Measurements from ENCODE around the gene RAP2B. TPM values are rescaled to one million over a fixed set of nuclear protein-coding genes. Genes with fewer than 3 reads are reported as not detected.
A peak's percentile ranks its signal among the peaks of the same experiment; 100 is the strongest.

Gene RAP2B
- polyA plus RNA-seq, 1 donor from 2014 or later = 9.8 TPM

DNA sequence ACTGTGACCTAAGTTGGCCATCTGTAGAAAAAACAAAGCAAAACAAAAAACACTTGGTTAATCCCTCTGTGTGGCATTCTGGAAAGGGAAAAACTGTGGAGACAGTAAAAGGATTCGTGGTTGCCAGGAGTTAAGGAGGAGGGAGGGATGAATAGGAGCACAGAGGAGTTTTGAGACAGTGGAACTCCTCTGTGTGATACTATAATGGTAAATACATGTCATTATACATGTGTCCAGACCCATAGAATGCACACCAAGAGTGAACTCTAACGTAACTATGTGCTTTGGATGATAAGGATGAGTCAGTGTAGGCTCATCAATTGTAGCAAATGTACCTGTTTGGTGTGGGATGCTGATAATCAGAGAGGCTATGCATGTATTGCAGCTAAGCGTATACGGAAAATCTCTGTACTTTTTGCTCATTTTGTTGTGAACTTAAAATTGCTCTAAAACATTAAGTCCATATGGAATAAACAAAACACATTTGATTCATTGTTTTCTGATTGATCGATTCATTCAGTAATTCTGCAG lies 33.4 kb downstream of the RAP2B start:
- Mint-ChIP-seq H3K27me3 (no peaks in the 10 kb centered on the region), H3K9me3 (no peaks in the 10 kb centered on the region), H3K4me3 (no peak overlapping the region), H3K4me1 (peaks cover 0 to 1% (median 0%) of the 10 kb centered on the region in 3 donors), H3K36me3 (no peaks in the 10 kb centered on the region), H3K27ac (no peak overlapping the region)

DNA sequence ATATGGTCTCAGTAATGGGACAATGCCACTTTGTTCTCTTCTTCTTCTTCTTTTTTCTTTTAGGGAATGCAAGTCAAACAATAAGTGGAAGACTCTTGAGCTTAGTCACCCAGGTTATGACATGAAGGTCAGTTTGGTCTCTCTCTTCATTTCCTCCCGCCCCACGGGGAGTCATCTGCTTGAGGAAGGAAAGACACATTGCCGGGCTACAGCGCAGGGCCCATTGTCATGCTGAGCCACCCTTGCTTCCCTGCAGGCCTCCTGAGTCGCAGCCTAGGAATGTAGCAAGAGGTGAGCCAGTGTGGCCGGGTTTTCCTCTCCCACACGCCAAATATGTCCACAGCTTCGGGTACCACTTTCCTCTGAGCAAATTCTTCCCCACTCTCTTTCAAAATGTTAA lies 47.6 kb downstream of the RAP2B start:
- Mint-ChIP-seq H3K9me3 (no peaks in the 10 kb centered on the region), H3K4me3 (no peak overlapping the region), H3K27me3 (no peaks in the 10 kb centered on the region), H3K4me1 (peaks cover 4 to 13% (median 9%) of the 10 kb centered on the region in 3 donors), H3K36me3 (peaks cover 1% of the 10 kb centered on the region), H3K27ac (no peak overlapping the region)

GRCh38 chr3:153210146-153210545 lies 48.1 kb downstream of the RAP2B start:
- H3K27me3 Mint-ChIP-seq = no peaks in the 10 kb centered on the region
- peaks cover 1% of the 10 kb centered on the region for H3K36me3 Mint-ChIP-seq
- H3K9me3 Mint-ChIP-seq = no peaks in the 10 kb centered on the region
- H3K27ac Mint-ChIP-seq = peak overlapping the region in 1 of 3 donors; percentile 94
- peaks cover 4 to 13% (median 9%) of the 10 kb centered on the region in 3 donors for H3K4me1 Mint-ChIP-seq
- H3K4me3 Mint-ChIP-seq = no peak overlapping the region

DNA sequence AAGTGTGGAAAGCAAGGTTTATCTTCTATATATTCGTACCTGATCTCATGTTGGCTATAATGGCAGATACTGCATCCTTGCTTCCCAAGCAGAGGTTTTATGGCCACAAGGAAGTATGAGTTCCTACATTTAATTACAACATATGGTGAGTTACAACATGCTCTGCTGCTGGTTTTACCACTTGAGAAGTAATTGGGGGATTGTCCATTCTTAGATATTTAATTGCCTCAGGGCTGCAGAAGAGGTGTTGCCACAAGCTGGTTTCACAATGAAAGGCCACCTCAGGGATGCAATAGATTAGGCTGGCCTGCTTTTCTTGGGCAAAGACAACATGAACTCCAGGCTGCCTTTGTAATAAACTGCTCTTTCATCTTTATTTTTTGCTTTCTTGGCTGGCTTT lies 48.6 kb downstream of the RAP2B start:
- H3K27ac Mint-ChIP-seq = peak overlapping the region in 1 of 3 donors; percentile 94
- H3K36me3 Mint-ChIP-seq = peaks cover 1% of the 10 kb centered on the region
- no peak overlapping the region for H3K4me3 Mint-ChIP-seq
- H3K27me3 Mint-ChIP-seq = no peaks in the 10 kb centered on the region
- H3K9me3 Mint-ChIP-seq = no peaks in the 10 kb centered on the region
- H3K4me1 Mint-ChIP-seq = peaks cover 4 to 15% (median 9%) of the 10 kb centered on the region in 3 donors

GRCh38 chr3:153215497-153215896 lies 53.5 kb downstream of the RAP2B start:
- H3K27me3 Mint-ChIP-seq = no peaks in the 10 kb centered on the region
- peak overlapping the region in 1 of 3 donors; percentile 13 for H3K27ac Mint-ChIP-seq
- H3K9me3 Mint-ChIP-seq = peaks cover 1 to 5% (median 2%) of the 10 kb centered on the region in 3 donors
- no peaks in the 10 kb centered on the region for H3K36me3 Mint-ChIP-seq
- H3K4me3 Mint-ChIP-seq = no peak overlapping the region
- H3K4me1 Mint-ChIP-seq = peaks cover 19 to 29% (median 21%) of the 10 kb centered on the region in 3 donors

GRCh38 chr3:153215966-153216365 lies 53.9 kb downstream of the RAP2B start:
- no peak overlapping the region for H3K4me3 Mint-ChIP-seq
- peaks cover 21 to 29% (median 24%) of the 10 kb centered on the region in 3 donors for H3K4me1 Mint-ChIP-seq
- H3K9me3 Mint-ChIP-seq = peaks cover 1 to 5% (median 2%) of the 10 kb centered on the region in 3 donors
- H3K36me3 Mint-ChIP-seq = no peaks in the 10 kb centered on the region
- H3K27me3 Mint-ChIP-seq = no peaks in the 10 kb centered on the region
- peak overlapping the region in 2 of 3 donors; percentile 13 to 35 for H3K27ac Mint-ChIP-seq

DNA sequence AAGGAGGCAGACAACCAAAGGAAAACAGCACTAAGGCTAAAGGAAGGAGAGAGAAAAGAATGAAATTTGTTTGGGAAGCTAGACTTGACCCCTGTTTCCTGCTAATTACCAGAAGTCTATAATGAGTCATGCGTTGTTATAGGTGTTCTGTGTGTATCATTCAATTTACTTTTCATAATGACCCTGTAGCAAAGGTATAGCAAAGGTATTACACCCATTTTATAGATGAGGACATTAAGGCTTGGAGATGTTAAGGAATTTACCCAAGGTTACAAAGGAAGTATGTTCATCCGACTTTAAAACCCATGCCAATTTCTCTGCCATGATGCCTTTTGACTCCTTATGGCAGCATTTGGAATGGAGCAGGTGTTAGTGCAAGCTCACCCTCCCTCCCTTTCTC lies 54.9 kb downstream of the RAP2B start:
- no peak overlapping the region for H3K4me3 Mint-ChIP-seq
- peaks cover 1% of the 10 kb centered on the region for H3K36me3 Mint-ChIP-seq
- peaks cover 1 to 5% (median 2%) of the 10 kb centered on the region in 3 donors for H3K9me3 Mint-ChIP-seq
- no peaks in the 10 kb centered on the region for H3K27me3 Mint-ChIP-seq
- H3K27ac Mint-ChIP-seq = no peak overlapping the region
- peaks cover 29 to 39% (median 32%) of the 10 kb centered on the region in 3 donors for H3K4me1 Mint-ChIP-seq

GRCh38 chr3:153219146-153219545 lies 57.1 kb downstream of the RAP2B start:
- peaks cover 1 to 5% (median 2%) of the 10 kb centered on the region in 3 donors for H3K9me3 Mint-ChIP-seq
- peaks cover 1% of the 10 kb centered on the region for H3K36me3 Mint-ChIP-seq
- H3K4me3 Mint-ChIP-seq = peak overlapping the region in 2 of 4 donors; percentile 23 to 24
- H3K4me1 Mint-ChIP-seq = peaks cover 30 to 46% (median 36%) of the 10 kb centered on the region in 3 donors
- H3K27me3 Mint-ChIP-seq = peaks cover 2% of the 10 kb centered on the region
- peak overlapping the region in 1 of 3 donors; percentile 17 for H3K27ac Mint-ChIP-seq

Measured in IgD-negative memory B cell (primary cell).